C4-2B (cell line): ENCODE measurements around the gene TUBG2.

ENCODE experiments used
- ZFX ChIP-seq: fragments of 450-650 bp; IDR thresholded peaks from 2 replicates; pipeline ENCODE4 v1.6.1; 2017
- TF ChIP-seq, protein P1 (sequence below): fragments of 450-650 bp; conservative IDR thresholded peaks from 2 replicates; pipeline ENCODE4 v1.5.1; 2017; ENCODE audit warnings: mild to moderate bottlenecking

DNA sequence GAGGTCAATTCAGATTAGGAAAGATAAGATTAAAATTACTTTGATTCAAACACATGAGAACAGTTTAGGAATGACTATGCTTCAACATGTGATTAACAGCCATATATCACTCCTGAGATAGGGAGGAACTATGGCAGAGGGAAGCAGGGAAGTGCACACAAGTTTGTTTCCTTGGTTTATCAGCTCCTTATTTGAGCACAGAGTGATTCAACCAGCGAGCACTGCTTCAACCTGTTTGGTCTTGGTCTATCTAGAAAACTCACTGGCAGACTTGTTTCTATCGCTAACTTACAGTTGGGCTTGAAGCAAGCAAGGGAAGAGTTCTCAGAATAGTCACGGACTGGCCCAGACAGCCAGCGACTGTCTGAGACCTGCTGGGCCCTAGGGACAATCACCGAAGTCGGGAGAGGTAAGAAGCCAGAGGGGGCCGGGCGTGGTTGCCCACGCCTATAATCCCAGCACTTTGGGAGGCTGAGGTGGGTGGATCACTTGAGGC, 26.1 kb upstream of the TUBG2 start:
- TF ChIP-seq, protein P1, sequence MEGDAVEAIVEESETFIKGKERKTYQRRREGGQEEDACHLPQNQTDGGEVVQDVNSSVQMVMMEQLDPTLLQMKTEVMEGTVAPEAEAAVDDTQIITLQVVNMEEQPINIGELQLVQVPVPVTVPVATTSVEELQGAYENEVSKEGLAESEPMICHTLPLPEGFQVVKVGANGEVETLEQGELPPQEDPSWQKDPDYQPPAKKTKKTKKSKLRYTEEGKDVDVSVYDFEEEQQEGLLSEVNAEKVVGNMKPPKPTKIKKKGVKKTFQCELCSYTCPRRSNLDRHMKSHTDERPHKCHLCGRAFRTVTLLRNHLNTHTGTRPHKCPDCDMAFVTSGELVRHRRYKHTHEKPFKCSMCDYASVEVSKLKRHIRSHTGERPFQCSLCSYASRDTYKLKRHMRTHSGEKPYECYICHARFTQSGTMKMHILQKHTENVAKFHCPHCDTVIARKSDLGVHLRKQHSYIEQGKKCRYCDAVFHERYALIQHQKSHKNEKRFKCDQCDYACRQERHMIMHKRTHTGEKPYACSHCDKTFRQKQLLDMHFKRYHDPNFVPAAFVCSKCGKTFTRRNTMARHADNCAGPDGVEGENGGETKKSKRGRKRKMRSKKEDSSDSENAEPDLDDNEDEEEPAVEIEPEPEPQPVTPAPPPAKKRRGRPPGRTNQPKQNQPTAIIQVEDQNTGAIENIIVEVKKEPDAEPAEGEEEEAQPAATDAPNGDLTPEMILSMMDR: no peak
- no peak for TF ChIP-seq ZFX
